ENCODE measurements around the gene OR1L8.
"Not testable (repeated sequence)": the region's sequence is repeated elsewhere in the genome, so short reads cannot be mapped to it uniquely, and the experiment has no call there.

Gene OR1L8

DNA sequence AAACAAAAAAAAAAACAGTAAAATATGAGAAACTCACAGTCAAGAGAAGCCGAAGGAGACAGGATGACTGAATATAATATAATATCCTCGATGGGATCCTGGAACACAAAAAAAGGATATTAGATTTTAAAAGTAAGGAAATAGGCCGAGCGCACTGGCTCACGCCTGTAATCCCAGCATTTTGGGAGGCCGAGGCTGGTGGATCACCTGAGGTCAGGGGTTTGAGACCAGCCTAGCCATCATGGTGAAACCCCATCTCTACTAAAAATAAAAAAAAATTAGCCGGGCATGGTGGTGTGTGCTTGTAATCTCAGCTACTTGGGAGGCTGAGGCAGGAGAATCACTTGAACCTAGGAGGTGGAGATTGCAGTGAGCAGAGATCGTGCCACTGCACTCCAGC is at the start of gene OR1L8:
TSS of gene OR1L8 (minus strand) at position 101 of the 400 bp plus-strand sequence. CDS start 14,907 bp downstream, outside the sequence.
- DNase-seq (ENCODE audit: low spot score) = not testable (repeated sequence)

- no peak for DNase-seq (ENCODE audit: low spot score)
Measured at GRCh38 chr9:122619996-122620395, 36.8 kb upstream of the OR1L8 start.

DNA sequence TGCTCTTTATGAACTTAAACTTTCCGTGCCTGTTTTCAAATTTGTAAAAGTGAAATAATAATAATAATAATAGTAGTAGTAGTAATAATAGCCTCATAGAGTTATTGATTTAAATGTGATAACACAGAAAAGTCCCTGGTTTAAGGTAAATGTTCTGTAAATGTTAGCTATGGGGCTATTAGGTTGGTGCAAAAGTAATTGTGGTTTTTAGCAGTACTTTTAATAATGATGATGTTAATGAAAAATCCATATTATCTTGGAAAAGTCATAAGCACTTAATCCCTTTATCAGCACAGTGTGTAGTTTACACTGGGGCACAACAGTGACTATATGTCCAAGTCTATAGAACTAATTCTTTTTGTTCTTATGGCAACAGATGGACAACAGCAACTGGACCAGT is 31.2 kb upstream of the OR1L8 start, which contains the start of gene OR1Q1:
TSS of gene OR1Q1 (plus strand) at position 377 of the 400 bp plus-strand sequence. CDS start at position 377, 0 bp downstream.
- no peak for DNase-seq (ENCODE audit: low spot score)

GRCh38 chr9:122609804-122610203 is 26.6 kb upstream of the OR1L8 start:
- no peak for DNase-seq (ENCODE audit: low spot score)

DNA sequence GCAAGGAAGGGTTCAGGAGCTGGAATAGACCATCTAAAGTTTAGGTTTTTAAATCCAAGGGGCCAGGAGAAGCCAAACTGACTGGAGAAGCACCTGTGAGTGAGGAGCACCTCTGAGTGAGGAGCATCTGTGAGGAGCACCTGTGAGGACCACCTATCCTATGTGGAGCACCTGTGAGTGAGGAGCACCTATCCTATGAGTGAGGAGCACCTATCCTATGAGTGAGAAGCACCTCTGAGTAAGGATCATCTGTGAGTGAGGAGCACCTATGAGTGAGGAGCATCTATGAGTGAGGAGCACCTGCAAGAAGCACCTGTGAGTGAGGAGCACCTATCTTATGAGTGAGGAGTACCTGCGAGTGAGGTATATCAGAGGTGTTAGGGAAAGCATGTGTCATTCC is 23.4 kb upstream of the OR1L8 start:
- DNase-seq (ENCODE audit: low spot score) = no peak

- no peak for DNase-seq (ENCODE audit: low spot score)
Measured at GRCh38 chr9:122605691-122606090, 22.5 kb upstream of the OR1L8 start.

GRCh38 chr9:122580360-122580759 is 2.8 kb downstream of the OR1L8 start:
- no peak for DNase-seq (ENCODE audit: low spot score)

GRCh38 chr9:122579874-122580273 is 3.3 kb downstream of the OR1L8 start:
- no peak for DNase-seq (ENCODE audit: low spot score)

GRCh38 chr9:122572456-122572855 is 10.7 kb downstream of the OR1L8 start:
- DNase-seq (ENCODE audit: low spot score) = peak; percentile 1

DNA sequence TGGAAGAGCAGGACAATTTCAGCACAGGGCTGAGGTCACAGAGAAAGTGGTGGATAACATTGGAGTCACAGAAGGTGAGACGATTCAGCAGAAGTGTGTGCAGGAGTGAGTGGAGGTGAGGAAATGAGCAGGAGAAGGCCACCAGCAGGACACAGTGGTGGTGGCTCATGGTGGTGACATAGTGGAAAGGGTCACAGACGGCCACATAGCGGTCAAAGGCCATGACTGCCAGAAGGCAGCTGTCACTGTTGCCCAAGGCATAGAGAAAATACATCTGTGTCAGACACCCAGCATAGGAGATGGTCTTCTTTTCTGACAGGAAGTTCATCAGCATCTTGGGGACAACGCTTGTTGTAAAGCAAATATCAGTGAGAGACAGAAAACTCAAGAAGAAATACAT is 15.3 kb downstream of the OR1L8 start:
- no peak for DNase-seq (ENCODE audit: low spot score)

GRCh38 chr9:122562134-122562760 is 20.9 kb downstream of the OR1L8 start:
- DNase-seq (ENCODE audit: low spot score) = no peak

GRCh38 chr9:122561446-122561845 is 21.7 kb downstream of the OR1L8 start:
- no peak for DNase-seq (ENCODE audit: low spot score)

DNA sequence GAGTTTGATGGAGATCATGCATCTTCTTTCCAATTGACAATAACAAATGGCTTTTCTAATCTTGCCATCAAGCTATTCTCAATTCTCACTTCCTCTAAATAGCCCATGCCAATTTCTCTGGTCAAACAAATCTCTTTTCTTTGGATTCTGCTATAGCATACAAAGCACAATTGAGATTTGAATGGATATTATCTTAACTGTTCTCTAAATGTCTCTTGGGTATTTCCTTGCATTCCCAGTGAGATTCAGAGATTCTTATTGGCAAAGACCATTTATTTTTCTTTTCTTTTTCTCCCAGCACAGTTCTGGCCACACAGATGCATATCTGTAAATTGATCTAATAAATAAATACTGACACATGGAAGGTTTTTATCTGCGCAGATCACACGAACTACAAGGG is 30.4 kb downstream of the OR1L8 start, which contains the start of gene OR1N2:
TSS of gene OR1N2 (plus strand) at position 301 of the 400 bp plus-strand sequence. CDS start 100 bp downstream, outside the sequence.
- DNase-seq (ENCODE audit: low spot score) = no peak

DNA sequence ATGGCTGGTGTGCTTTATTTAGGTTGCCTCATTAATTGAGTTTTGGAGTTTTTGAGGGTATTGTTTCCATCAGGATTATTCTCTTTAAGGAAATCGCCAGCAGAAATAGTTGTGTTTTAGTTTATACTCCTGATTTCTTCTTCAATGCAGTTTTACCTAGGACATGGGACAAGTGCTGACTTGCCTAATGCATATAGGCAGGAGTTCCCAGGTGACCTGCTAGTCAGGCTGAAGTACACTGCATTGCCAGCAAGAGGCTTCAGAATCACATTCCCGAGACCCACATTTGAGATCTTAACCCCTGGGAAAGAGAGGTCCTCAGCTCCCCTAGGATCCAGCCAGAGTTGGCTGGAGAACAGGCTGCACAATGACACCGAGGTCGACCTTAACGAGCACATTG is 31.8 kb downstream of the OR1L8 start:
- DNase-seq (ENCODE audit: low spot score) = no peak

- no peak for DNase-seq (ENCODE audit: low spot score)
Measured at GRCh38 chr9:122546196-122546595, 37.0 kb downstream of the OR1L8 start.

GRCh38 chr9:122538757-122539156 is 44.4 kb downstream of the OR1L8 start:
- DNase-seq (ENCODE audit: low spot score) = no peak

DNA sequence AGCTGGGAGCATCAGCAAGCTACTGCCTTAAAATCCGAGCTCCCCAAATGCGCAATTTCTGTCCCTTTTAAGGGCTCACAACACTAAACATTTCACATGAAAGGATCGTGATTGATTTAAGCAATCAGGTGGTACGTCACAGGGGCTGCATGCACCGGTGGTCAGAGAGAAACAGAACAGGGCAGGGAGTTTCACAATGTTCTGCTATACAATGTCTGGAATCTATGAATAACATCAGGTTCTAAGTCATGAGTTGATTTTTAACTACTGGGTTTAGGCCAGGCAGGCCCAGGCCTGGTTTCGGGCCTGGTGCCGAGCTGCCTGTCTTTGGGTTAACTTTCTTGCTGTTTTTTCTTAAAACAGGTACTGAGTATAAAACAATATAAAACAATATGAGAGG is 46.1 kb downstream of the OR1L8 start:
- not testable (repeated sequence) for DNase-seq (ENCODE audit: low spot score)

DNA sequence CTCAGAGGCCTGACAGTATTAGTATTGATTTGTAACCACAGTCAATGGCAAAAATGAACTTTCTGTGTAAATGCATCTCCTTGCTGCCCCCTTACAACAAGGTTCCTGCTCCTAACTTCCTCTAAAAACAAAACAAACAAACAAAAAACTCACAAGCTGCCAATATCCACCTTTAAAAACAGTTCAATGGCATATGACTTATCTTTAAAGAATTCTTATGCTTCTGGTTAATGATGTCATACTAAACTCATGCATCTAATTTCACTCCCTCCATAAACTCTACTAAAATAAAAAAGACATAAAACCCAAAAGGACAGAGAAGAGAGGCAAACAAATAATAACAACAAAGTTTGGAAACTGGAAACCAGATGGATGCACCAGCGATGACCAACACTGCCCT is 47.0 kb downstream of the OR1L8 start:
- no peak for DNase-seq (ENCODE audit: low spot score)

GRCh38 chr9:122531157-122531556 is 52.0 kb downstream of the OR1L8 start:
- DNase-seq (ENCODE audit: low spot score) = not testable (repeated sequence)

DNA sequence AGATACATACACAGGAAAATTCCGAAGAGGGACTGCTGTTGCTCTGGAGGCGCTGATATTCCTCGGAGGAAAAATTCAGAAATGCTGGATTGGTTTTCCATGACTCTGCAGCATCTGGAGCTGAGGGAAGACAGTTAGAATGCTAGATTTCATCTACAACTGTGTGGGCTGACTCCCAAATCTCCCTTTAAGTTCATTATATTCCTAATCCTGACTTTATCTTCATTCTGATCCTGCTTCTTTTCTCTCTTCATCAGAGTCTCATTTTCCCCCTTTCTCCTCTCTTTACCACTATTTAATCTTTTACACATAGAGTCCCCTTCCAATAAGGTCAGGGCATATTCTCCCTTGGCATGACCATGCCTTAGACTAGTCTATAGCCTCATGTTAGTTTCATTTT is 56.0 kb downstream of the OR1L8 start, which contains the start of gene OR1N1:
TSS of gene OR1N1 (minus strand) at position 101 of the 400 bp plus-strand sequence. CDS start at position 101, 0 bp downstream.
- no peak for DNase-seq (ENCODE audit: low spot score)

- no peak for DNase-seq (ENCODE audit: low spot score)
Measured at GRCh38 chr9:122526602-122527001, 56.6 kb downstream of the OR1L8 start.

DNA sequence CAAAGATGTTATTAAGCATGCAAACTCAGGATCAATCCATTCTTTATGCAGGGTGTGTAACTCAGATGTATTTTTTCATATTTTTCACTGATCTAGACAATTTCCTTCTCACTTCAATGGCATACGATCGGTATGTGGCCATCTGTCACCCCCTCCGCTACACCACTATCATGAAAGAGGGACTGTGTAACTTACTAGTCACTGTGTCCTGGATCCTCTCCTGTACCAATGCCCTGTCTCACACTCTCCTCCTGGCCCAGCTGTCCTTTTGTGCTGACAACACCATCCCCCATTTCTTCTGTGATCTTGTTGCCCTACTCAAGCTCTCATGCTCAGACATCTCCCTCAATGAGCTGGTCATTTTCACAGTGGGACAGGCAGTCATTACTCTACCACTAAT is 63.8 kb downstream of the OR1L8 start:
- DNase-seq (ENCODE audit: low spot score) = no peak

DNA sequence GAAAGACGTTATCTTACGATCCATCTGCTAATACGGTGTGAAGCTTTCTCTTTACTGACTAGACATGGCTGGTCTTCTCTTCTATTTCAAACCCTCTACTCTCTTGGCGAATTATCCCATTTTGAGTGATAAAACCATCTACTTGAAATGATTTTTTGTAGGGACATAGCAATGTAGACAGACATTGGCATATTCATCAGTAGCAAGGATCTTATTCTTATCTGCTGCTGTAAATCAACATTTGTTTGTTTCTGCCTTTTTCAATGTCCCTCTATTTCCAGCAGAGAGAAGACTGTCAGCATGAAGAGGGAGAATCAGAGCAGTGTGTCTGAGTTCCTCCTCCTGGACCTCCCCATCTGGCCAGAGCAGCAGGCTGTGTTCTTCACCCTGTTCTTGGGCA is 64.3 kb downstream of the OR1L8 start, which contains the start of gene OR1J4:
TSS of gene OR1J4 (plus strand) at position 301 of the 400 bp plus-strand sequence. CDS start at position 301, 0 bp downstream.
- no peak for DNase-seq (ENCODE audit: low spot score)

GRCh38 chr9:122518226-122518625 is 65.0 kb downstream of the OR1L8 start:
- no peak for DNase-seq (ENCODE audit: low spot score)
